Astrocyte of the hippocampus (primary cell): ENCODE results near the gene NAALADL2.
"Not testable (repeated sequence)": the region's sequence is repeated elsewhere in the genome, so short reads cannot be mapped to it uniquely, and the experiment has no call there.

Source experiments
- DNase-seq: peaks from one replicate; pipeline ENCODE4 v3.0.0; 2011; ENCODE audit warnings: low read depth, low spot score

The NAALADL2 gene

GRCh38 chr3:175477651-175478224, 618.6 kb downstream of the NAALADL2 start:
- DNase-seq: no peak

- DNase-seq: no peak
These were observed 619.2 kb downstream of the NAALADL2 start for GRCh38 chr3:175478301-175478700.

GRCh38 chr3:175479175-175479574, 620.0 kb downstream of the NAALADL2 start:
- no peak for DNase-seq

- DNase-seq: no peak
These were observed 620.7 kb downstream of the NAALADL2 start for GRCh38 chr3:175479800-175480199.

GRCh38 chr3:175484666-175485065, 625.5 kb downstream of the NAALADL2 start:
- DNase-seq: no peak

- DNase-seq: no peak
These were observed 626.3 kb downstream of the NAALADL2 start for GRCh38 chr3:175485436-175485835.

GRCh38 chr3:175486255-175486654, 627.1 kb downstream of the NAALADL2 start:
- DNase-seq: no peak

GRCh38 chr3:175489406-175489805, 630.3 kb downstream of the NAALADL2 start:
- DNase-seq: no peak

GRCh38 chr3:175493301-175493700, 634.2 kb downstream of the NAALADL2 start:
- DNase-seq: no peak

GRCh38 chr3:175495331-175495730, 636.2 kb downstream of the NAALADL2 start:
- no peak for DNase-seq

- DNase-seq: peak; percentile 2
These were observed 643.0 kb downstream of the NAALADL2 start for GRCh38 chr3:175502155-175502554.

- no peak for DNase-seq
These were observed 652.2 kb downstream of the NAALADL2 start for GRCh38 chr3:175511219-175511785.

- peak; percentile 10 for DNase-seq
These were observed 653.6 kb downstream of the NAALADL2 start for GRCh38 chr3:175512700-175513099.

- DNase-seq: no peak
These were observed 659.3 kb downstream of the NAALADL2 start for GRCh38 chr3:175518459-175518858.

GRCh38 chr3:175521406-175521805, 662.3 kb downstream of the NAALADL2 start:
- DNase-seq: no peak

GRCh38 chr3:175526191-175526590, 667.1 kb downstream of the NAALADL2 start:
- DNase-seq: peak; percentile 8

- DNase-seq: peak; percentile 38
These were observed 667.6 kb downstream of the NAALADL2 start for GRCh38 chr3:175526609-175527280.

GRCh38 chr3:175528693-175529092, 669.6 kb downstream of the NAALADL2 start:
- not testable (repeated sequence) for DNase-seq

GRCh38 chr3:175535351-175535750, 676.2 kb downstream of the NAALADL2 start:
- no peak for DNase-seq

GRCh38 chr3:175546115-175546514, 687.0 kb downstream of the NAALADL2 start:
- no peak for DNase-seq

- no peak for DNase-seq
These were observed 693.8 kb downstream of the NAALADL2 start for GRCh38 chr3:175552929-175553328.

GRCh38 chr3:175554801-175555200, 695.7 kb downstream of the NAALADL2 start:
- no peak for DNase-seq

GRCh38 chr3:175558261-175558660, 699.1 kb downstream of the NAALADL2 start:
- no peak for DNase-seq
